Activated CD4-positive, alpha-beta T cell treated with anti-CD3 and anti-CD28 coated beads, Interleukin-2, amount 10 ng/mL, durations not matched to agents 7 days and 5 days (primary cell): ENCODE results near the gene CUX1. TPM values are rescaled to one million over a fixed set of nuclear protein-coding genes. Genes with fewer than 3 reads are reported as not detected.

Experiments
- CTCF ChIA-PET: fragments of 350-600 bp; sonication (Branson Sonifier 250); formaldehyde crosslinking; loops from one replicate; lab custom pipeline; 2021; ENCODE audit warnings: antibody characterized with exemption; lab: Charles Lee
- POLR2A ChIA-PET: fragments of 350-600 bp; sonication (Branson Sonifier 250); formaldehyde crosslinking; loops from one replicate; lab custom pipeline; 2021; ENCODE audit warnings: antibody characterized with exemption; lab: Charles Lee
- DNase-seq: peaks from one replicate; pipeline ENCODE4 v3.0.0-alpha.2; 2020
- H3K27ac Mint-ChIP-seq: one replicate; pipeline ENCODE4 v1.8.0; 2021; ENCODE audit warnings: mild to moderate bottlenecking, moderate library complexity, mixed read lengths
- H3K27me3 Mint-ChIP-seq: one replicate; pipeline ENCODE4 v1.8.0; 2021; ENCODE audit warnings: mixed read lengths
- H3K36me3 Mint-ChIP-seq: one replicate; pipeline ENCODE4 v1.8.0; 2021; ENCODE audit warnings: low read depth, mixed read lengths
- H3K4me1 Mint-ChIP-seq: one replicate; pipeline ENCODE4 v1.8.0; 2021; ENCODE audit warnings: mixed read lengths
- H3K4me3 Mint-ChIP-seq: one replicate; pipeline ENCODE4 v1.8.0; 2021; ENCODE audit warnings: mild to moderate bottlenecking, moderate library complexity, mixed read lengths
- H3K9me3 Mint-ChIP-seq: one replicate; pipeline ENCODE4 v1.8.0; 2021; ENCODE audit warnings: mixed read lengths
- total RNA-seq, 2 experiments: library from RNA; stranded (reverse); gene quantifications; one replicate each; pipeline ENCODE4 v1.2.3, GENCODE V29; 2021

Gene CUX1
- total RNA-seq, 2 experiments from 2014 or later = 27.8 to 34.7 TPM

DNA sequence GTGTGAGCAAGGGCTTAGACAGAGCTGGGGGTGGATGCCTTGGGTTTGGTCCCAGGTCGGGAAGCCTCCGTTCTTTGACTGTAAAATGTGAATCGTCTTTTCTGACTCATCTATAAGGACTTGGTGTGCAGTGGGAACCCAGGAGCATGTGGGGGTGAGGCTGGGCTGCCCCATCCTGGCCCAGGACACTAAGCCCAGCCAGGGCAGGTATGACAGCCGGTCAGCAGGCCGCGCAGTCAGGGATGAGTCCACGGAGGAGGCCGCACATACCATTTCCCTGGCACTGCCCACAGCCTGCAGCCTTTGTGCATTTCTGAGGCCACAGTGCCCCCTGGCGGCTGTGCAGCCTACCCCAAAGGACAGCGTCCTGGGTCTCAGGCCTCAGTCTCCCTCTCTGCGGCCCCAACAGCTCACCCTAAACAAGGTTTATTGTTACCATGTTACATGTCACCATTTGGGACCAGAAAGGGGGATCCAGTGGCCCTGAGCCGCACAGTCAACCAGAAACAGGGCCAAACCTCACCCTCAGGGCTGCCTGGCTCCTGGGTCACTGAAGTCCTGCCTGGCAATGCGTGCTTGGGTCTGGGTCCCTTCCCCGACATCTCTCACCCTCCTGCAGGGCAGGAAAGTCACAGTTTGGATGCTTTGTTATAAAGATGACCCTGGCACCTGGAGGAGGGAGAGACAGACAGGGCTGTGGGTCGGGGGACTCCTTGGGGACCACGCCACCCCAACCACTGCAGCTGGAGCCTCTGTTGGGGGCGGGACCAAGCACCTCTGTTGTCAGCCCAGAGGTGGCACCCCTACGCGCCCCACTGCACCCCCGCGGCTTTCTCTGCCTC, 454.9 kb downstream of the CUX1 start:
- POLR2A ChIA-PET = no interaction called here
- H3K4me3 Mint-ChIP-seq = no peak overlapping the region
- no peaks in the 10 kb centered on the region for H3K27me3 Mint-ChIP-seq
- H3K9me3 Mint-ChIP-seq = no peaks in the 10 kb centered on the region
- H3K36me3 Mint-ChIP-seq = no peaks in the 10 kb centered on the region
- peak; percentile 74 for DNase-seq
- CTCF ChIA-PET = interaction anchor here (0.6 to 2.7 kb wide), 8 partner anchors 11 to 730 kb away, joined by 3 to 9 read pairs (median 4); no protein-coding TSS in a partner anchor
- no peak overlapping the region for H3K27ac Mint-ChIP-seq
- no peaks in the 10 kb centered on the region for H3K4me1 Mint-ChIP-seq

DNA sequence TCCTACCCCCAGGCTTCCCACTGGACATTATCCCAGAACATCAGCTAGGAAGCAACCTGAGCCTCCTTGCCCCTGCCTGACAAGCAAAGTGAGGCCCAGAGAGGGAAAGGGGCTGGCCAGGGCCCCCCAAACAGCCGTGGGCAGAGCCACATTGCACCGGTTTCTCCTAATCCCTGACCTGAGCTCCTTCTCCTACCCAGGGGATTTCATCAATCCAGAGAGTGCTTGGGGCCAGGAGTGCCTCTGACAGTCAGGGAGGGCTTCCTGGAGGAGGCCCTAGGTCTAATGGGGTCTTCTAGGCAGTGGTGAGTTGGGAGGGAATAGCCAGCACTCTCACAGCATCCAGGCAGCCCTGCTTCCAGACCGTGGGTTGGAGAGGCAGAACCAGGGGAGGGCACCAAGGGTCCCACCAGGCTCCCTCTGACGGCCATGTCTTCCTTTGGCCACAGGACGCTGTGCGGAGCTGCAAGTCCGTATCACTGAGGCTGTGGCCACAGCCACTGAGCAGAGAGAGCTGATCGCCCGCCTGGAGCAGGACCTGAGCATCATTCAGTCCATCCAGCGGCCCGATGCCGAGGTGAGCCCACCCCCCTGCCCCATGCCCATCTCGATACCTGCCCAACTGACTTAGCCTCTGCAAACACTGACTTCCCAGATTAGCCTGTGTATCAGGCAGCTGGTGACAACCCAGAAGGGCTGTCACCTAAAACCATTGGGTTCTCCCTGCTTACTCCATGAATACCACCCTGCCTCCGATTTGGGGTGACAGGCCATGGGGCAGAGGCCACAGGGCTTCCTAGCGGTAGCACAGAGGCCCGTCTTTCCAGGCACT, 455.7 kb downstream of the CUX1 start:
- Mint-ChIP-seq H3K36me3 (no peaks in the 10 kb centered on the region), H3K4me1 (no peaks in the 10 kb centered on the region), H3K9me3 (no peaks in the 10 kb centered on the region), H3K27ac (no peak overlapping the region), H3K27me3 (no peaks in the 10 kb centered on the region), H3K4me3 (no peak overlapping the region)
- ChIA-PET CTCF (interaction anchor here (0.6 to 2.7 kb wide), 7 partner anchors 10 to 731 kb away, joined by 3 to 9 read pairs (median 3); no protein-coding TSS in a partner anchor), POLR2A (no interaction called here)
- no peak for DNase-seq

DNA sequence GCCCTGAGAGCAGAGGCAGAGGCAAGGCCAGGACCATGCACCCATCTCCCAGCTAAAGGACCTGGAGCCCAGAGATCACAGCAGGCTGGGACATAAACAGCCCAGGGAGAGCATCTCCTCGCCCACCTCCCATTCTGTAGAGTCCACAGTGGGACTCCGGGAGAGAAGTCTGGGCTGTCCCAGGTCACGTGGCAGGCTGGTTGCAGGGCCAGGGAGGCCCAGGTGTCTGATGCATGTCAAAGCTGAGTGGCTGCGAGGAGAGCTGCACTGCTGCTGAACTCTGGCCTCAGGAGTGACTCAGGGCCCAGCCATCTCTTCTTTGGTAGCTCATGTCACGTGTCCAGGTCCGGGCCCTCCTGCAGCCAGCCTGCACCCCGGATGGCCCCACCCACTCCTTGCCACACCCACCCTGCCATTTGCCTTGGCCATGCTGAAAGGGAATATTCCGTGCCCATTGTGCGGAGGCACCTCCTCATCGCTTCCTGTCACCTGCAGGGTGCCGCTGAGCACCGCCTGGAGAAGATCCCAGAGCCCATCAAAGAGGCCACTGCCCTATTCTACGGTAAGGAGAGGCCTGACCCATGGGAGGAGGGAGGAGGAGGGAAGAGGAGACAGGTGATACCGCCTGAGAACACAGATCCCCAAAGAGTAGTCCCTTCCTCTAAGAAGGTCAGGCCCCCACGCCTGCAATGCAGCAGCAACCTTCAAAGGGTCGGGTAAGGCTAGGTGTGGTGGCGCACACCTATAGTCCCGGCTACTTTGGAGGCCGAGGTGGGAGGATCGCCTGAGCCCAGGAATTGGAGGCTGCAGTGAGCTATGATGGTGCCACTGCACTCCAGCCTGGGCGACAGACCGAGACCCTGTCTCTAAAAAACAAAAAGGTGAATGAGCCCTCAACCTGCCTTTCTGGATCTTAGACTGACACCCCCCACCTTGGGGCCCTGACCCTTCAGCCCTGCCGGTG, 456.6 kb downstream of the CUX1 start:
- H3K36me3 Mint-ChIP-seq = no peaks in the 10 kb centered on the region
- CTCF ChIA-PET = interaction anchor here (1.3 to 2.7 kb wide), 2 partner anchors 9 to 20 kb away, joined by 3 to 9 read pairs; no protein-coding TSS in a partner anchor
- POLR2A ChIA-PET = no interaction called here
- no peaks in the 10 kb centered on the region for H3K9me3 Mint-ChIP-seq
- no peak overlapping the region for H3K27ac Mint-ChIP-seq
- no peaks in the 10 kb centered on the region for H3K4me1 Mint-ChIP-seq
- H3K4me3 Mint-ChIP-seq = no peak overlapping the region
- no peaks in the 10 kb centered on the region for H3K27me3 Mint-ChIP-seq
- DNase-seq = no peak

DNA sequence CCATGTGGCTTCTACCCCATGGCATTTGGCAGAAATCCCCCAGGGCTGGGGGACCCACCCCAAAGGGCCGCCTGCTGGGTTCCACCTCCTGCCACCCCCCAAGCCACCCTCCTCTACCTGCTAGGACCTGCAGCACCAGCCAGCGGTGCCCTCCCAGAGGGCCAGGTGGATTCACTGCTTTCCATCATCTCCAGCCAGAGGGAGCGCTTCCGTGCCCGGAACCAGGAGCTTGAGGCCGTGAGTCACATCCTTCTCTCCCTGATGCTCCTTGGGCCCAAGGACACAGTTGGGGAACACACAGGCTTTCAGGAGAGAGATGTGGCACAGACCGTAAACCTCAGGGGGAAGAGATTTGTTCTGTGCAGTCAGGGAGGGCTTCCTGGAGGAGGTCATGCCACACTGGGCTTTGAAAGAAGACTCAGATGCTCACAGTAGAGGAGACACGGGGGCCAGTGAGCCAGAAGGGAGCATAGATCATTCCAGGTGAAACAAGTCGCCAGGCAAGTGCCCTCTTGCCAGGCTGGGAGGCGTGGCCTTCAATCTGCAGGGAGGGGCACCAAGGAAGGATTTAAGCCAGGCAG, 457.8 kb downstream of the CUX1 start:
- H3K9me3 Mint-ChIP-seq = no peaks in the 10 kb centered on the region
- ChIA-PET POLR2A (no interaction called here), CTCF (no interaction called here)
- H3K27ac Mint-ChIP-seq = no peak overlapping the region
- no peaks in the 10 kb centered on the region for H3K36me3 Mint-ChIP-seq
- no peak for DNase-seq
- H3K4me3 Mint-ChIP-seq = no peak overlapping the region
- H3K27me3 Mint-ChIP-seq = no peaks in the 10 kb centered on the region
- H3K4me1 Mint-ChIP-seq = no peaks in the 10 kb centered on the region

DNA sequence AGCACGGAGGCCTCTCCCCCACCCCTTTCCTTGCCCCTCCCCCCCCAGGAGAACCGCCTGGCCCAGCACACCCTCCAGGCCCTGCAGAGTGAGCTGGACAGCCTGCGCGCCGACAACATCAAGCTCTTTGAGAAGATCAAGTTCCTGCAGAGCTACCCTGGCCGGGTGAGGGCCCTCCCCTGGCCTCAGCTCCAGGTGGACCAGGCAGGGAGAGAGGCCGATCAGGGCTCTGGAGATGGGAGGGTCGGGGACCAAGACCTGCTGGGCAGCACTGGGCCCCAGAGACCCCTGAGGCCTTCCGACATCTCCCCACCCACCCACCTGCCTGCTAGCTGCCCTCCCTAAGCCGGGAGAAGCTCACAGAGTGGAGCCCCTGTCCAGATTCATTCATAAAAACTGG, 460.5 kb downstream of the CUX1 start:
- POLR2A ChIA-PET = no interaction called here
- CTCF ChIA-PET = interaction anchor here (1.7 to 2.7 kb wide), 2 partner anchors 115 to 735 kb away, joined by 4 to 15 read pairs; no protein-coding TSS in a partner anchor
- Mint-ChIP-seq H3K36me3 (no peaks in the 10 kb centered on the region), H3K27me3 (no peaks in the 10 kb centered on the region), H3K27ac (no peak overlapping the region), H3K9me3 (no peaks in the 10 kb centered on the region), H3K4me1 (no peaks in the 10 kb centered on the region), H3K4me3 (no peak overlapping the region)
- no peak for DNase-seq

DNA sequence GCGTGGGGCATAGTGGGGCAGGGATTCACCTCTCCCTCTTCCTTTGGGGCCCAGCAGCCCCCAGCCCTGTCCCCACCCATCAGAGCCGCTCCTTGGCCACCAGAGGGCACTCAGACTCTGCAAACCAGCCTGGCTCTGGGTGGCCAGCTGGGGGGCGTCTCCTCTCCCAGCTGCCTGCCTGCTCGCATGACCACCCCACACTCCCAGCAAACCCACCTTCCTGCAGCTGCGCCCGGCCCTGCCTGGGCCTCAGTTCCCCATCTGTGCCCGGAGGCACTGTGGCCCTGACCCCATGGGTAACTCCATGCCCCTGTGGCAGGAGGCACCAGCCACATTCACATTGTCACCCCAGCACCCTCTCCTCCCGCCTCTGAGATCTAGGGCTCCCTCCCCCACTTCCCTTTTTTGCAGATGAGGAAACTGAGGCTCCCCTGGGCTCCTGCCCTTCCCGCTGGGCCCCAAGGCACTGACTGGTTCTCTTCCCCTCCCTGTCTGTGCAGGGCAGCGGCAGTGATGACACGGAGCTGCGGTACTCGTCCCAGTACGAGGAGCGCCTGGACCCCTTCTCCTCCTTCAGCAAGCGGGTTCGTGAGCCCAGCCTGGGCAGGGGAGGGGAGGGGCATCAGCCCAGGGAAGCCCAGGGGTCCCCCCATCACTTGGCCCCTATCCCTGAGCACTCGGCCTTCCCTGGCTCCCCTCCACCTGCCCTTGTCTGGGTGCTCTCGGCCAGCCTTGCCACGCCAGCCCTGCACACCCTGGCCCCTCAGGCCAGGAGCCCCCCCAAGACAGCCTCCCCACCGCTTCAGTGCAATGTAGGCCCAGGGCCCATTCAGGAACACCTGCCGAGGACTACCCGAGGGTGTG, 462.3 kb downstream of the CUX1 start:
- Mint-ChIP-seq H3K9me3 (no peaks in the 10 kb centered on the region), H3K36me3 (no peaks in the 10 kb centered on the region), H3K27ac (no peak overlapping the region), H3K4me1 (peaks cover 7% of the 10 kb centered on the region), H3K27me3 (peaks cover 4% of the 10 kb centered on the region), H3K4me3 (no peak overlapping the region)
- POLR2A ChIA-PET = no interaction called here
- DNase-seq = peak; percentile 65
- CTCF ChIA-PET = interaction anchor here (0.6 to 2.7 kb wide), 5 partner anchors 11 to 125 kb away, joined by 3 to 15 read pairs (median 4); no protein-coding TSS in a partner anchor

DNA sequence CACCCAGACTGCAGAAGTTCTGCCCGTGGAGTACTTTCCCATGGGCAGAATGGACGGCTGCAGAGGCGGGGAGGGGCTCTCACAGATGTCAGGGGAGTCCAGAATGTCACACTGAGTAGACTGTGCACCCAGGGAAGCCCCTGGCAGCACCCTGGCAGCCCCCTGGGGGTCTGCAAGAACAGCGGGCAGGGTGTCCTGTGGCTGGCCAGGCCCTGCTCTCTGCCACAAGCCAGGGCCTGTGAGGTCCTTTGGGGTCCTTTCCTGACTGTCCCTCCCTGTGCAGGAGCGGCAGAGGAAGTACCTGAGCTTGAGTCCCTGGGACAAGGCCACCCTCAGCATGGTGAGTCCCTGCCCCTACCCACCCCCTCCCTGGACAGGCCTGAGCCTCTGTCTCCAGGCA, 463.1 kb downstream of the CUX1 start:
- Mint-ChIP-seq H3K4me1 (peaks cover 13% of the 10 kb centered on the region), H3K27ac (no peak overlapping the region), H3K27me3 (peaks cover 12% of the 10 kb centered on the region), H3K4me3 (no peak overlapping the region), H3K36me3 (no peaks in the 10 kb centered on the region), H3K9me3 (no peaks in the 10 kb centered on the region)
- DNase-seq = no peak
- POLR2A ChIA-PET = no interaction called here
- CTCF ChIA-PET = no interaction called here

DNA sequence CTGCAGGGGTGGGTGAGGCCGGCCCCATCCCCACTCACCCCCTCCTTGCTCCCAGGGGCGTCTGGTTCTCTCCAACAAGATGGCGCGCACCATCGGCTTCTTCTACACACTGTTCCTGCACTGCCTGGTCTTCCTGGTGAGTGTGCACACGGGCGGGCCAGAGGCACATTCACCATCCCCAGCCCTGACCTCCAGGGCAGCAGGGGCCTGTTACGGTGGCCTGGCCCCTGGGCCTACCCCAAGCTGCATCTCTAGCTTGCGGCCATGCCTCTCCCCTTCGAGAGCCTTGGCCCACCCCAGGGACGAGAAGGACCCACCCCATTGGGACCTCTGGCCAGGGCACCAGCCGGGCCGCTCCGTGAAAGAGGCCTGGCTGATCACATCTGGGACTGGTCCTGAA, 464.4 kb downstream of the CUX1 start:
- Mint-ChIP-seq H3K9me3 (no peaks in the 10 kb centered on the region), H3K4me1 (peaks cover 13% of the 10 kb centered on the region), H3K36me3 (no peaks in the 10 kb centered on the region), H3K27me3 (peaks cover 13% of the 10 kb centered on the region), H3K27ac (no peak overlapping the region), H3K4me3 (no peak overlapping the region)
- POLR2A ChIA-PET = no interaction called here
- DNase-seq = no peak
- CTCF ChIA-PET = interaction anchor here (0.9 to 2.8 kb wide), 2 partner anchors 8 to 24 kb away, joined by 3 to 9 read pairs; no protein-coding TSS in a partner anchor

DNA sequence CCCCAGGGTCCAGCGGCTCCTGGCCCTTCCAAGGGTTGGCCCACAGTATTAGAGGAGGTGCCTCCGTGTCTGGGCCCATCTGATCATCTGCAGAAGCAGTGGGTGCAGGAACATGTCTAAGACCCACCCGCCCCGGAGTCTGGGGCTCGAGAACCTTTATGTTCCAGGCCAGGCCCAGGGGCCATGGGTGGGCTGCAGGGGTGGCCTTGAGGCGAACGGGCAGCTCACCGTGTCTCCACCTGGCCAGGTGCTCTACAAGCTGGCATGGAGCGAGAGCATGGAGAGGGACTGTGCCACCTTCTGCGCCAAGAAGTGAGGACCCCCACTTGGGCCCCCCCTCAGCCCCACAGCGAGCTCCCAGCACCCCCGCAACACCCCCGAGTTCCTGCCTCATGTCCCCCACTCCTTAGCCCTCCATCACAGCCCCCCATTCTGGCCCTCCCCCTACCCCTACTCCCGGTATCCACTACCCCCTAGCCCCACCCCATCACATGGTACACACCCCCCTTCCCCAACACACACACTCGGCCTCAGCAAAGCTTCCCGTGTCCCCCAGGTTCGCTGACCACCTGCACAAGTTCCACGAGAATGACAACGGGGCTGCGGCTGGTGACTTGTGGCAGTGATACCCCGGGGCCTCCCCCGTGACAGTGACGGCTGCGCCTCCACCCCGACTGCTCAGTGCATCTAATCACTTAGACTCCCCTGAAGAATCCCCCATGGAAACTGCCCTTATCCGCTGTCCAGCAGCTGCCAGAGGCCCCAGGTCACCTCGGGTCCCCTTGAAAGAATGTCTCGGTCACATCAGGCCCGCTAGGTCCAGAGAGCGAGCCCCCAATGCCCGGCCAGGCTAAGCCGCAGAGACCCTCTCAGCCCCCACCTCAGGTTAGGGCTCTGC, 465.3 kb downstream of the CUX1 start:
- H3K27me3 Mint-ChIP-seq = peaks cover 13% of the 10 kb centered on the region
- H3K9me3 Mint-ChIP-seq = no peaks in the 10 kb centered on the region
- no peaks in the 10 kb centered on the region for H3K36me3 Mint-ChIP-seq
- ChIA-PET POLR2A (no interaction called here), CTCF (interaction anchor here (0.6 to 2.8 kb wide), 3 partner anchors 9 to 52 kb away, joined by 3 to 9 read pairs (median 4); no protein-coding TSS in a partner anchor)
- H3K4me1 Mint-ChIP-seq = peaks cover 13% of the 10 kb centered on the region
- H3K4me3 Mint-ChIP-seq = no peak overlapping the region
- DNase-seq = no peak
- H3K27ac Mint-ChIP-seq = no peak overlapping the region

DNA sequence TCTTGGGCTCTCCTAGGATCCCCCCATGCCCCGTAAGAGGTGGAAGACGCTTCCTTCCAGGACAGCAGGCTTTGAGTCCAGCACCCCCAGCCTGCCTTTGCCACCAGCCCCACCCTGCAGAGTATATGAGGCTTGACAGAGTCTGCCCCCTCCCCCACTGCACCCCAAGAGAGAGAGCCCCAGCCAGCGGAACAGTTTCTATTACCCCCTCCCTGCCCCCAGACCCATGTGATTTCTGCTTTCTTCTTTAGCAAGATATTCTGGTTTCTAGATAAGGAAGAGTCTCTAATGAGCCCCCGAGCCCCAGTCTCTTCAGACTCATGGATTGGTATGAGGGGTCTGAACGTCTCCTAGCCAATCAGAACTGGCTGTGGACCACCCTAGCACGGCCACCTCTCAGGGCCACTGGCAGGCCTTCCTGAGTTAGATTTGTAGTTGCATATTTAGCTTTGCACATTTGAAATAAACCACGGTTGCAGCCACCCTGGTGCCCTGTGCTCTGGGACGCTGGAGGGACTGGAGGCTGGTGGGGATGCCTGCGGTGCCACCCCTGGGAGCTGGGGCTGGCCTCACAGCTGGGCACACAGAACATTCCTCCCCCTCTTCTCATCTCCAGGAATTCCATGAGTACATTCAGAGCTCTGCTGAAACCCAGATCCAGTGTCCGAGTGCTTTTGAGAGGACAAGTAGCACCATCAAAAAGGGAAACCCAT, 466.2 kb downstream of the CUX1 start:
- Mint-ChIP-seq H3K27ac (peak overlapping the region; percentile 46), H3K4me1 (peaks cover 18% of the 10 kb centered on the region), H3K27me3 (peaks cover 17% of the 10 kb centered on the region), H3K4me3 (no peak overlapping the region), H3K9me3 (no peaks in the 10 kb centered on the region), H3K36me3 (no peaks in the 10 kb centered on the region)
- no peak for DNase-seq
- ChIA-PET POLR2A (no interaction called here), CTCF (interaction anchor here (0.6 to 2.8 kb wide), 3 partner anchors 10 to 108 kb away, joined by 3 to 9 read pairs (median 3); no protein-coding TSS in a partner anchor)
